ENCODE results near the gene CFAP90. TPM values are rescaled to one million over a fixed set of nuclear protein-coding genes. Genes with fewer than 3 reads are reported as not detected.

Gene CFAP90
- total RNA-seq, 4 donors from 2014 or later = 0.88 to 1.7 TPM; not detected in 2

- intact Hi-C loops (cut with DNase I; ENCODE audit: low total_unique reads) = no loop called here
- H3K4me3 ChIP-seq = peak overlapping the region; percentile 36 to 56
- H3K36me3 ChIP-seq = no peaks in the 10 kb centered on the region
- H3K4me1 ChIP-seq = peaks cover 0 to 7% of the 10 kb centered on the region in 2 donors
- H3K9me3 ChIP-seq = no peaks in the 10 kb centered on the region
- DNase-seq = no peak
- no peaks in the 10 kb centered on the region for H3K27me3 ChIP-seq
- H3K27ac ChIP-seq = peak overlapping the region in 1 of 2 donors; percentile 30
- TF ChIP-seq CTCF (IDR thresholded peaks at IDR 0.05) = no peak
- no peak for TF ChIP-seq POLR2A (IDR thresholded peaks at IDR 0.05)
These were observed 283 bp upstream of the CFAP90 start for GRCh38 chr5:7851240-7851592.

- H3K4me3 ChIP-seq = peak overlapping the region; percentile 36 to 56
- H3K4me1 ChIP-seq = peaks cover 0 to 7% of the 10 kb centered on the region in 2 donors
- H3K36me3 ChIP-seq = no peaks in the 10 kb centered on the region
- DNase-seq = peak in 1 of 2 donors; percentile 34
- H3K27me3 ChIP-seq = no peaks in the 10 kb centered on the region
- intact Hi-C loops (cut with DNase I; ENCODE audit: low total_unique reads) = no loop called here
- H3K27ac ChIP-seq = peak overlapping the region; percentile 10 to 19
- TF ChIP-seq CTCF (IDR thresholded peaks at IDR 0.05) = peak in 2 of 4 experiments; percentile 27 to 30
- TF ChIP-seq POLR2A (IDR thresholded peaks at IDR 0.05) = no peak
- no peaks in the 10 kb centered on the region for H3K9me3 ChIP-seq
These were observed 1.1 kb downstream of the CFAP90 start for GRCh38 chr5:7849681-7850394.

- intact Hi-C loops (cut with DNase I; ENCODE audit: low total_unique reads) = no loop called here
- Histone ChIP-seq H3K27ac (no peak overlapping the region), H3K9me3 (no peaks in the 10 kb centered on the region), H3K4me3 (no peak overlapping the region), H3K4me1 (peaks cover 0 to 7% of the 10 kb centered on the region in 2 donors), H3K36me3 (no peaks in the 10 kb centered on the region), H3K27me3 (no peaks in the 10 kb centered on the region)
- TF ChIP-seq CTCF (IDR thresholded peaks at IDR 0.05) = no peak
- no peak for TF ChIP-seq POLR2A (IDR thresholded peaks at IDR 0.05)
- DNase-seq = no peak
These were observed 2.6 kb downstream of the CFAP90 start for GRCh38 chr5:7848296-7848695.

DNA sequence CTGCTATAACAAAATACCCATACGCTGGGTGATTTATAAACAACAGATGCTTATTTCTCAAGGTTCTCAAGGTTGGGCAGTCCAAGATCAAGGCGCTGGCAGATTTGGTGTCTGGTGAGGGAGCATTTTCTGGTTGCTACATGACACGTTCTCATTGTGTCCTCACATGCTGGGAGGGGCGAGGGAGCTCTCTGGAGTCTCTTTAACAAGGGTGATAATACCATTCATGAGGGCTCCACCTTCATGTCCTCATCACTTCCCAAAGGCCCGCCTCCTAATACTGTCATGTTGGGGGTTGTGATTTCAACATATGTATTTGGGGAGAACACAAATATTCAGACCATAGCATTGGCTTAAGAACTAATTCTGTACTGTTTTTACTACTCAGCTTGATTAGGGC, 4.6 kb downstream of the CFAP90 start:
- TF ChIP-seq POLR2A (IDR thresholded peaks at IDR 0.05) = no peak
- TF ChIP-seq CTCF (IDR thresholded peaks at IDR 0.05) = no peak
- intact Hi-C loops (cut with DNase I; ENCODE audit: low total_unique reads) = no loop called here

GRCh38 chr5:7845557-7845956, 5.4 kb downstream of the CFAP90 start:
- no peaks in the 10 kb centered on the region for H3K27me3 ChIP-seq

More for the DNA sequence above, 4.6 kb downstream of the CFAP90 start:
- no peak for DNase-seq
- H3K27ac ChIP-seq = no peak overlapping the region
- no peaks in the 10 kb centered on the region for H3K36me3 ChIP-seq
- no peaks in the 10 kb centered on the region for H3K9me3 ChIP-seq
- H3K4me3 ChIP-seq = no peak overlapping the region
- H3K4me1 ChIP-seq = no peaks in the 10 kb centered on the region
- H3K27me3 ChIP-seq = no peaks in the 10 kb centered on the region

More at GRCh38 chr5:7845557-7845956, 5.4 kb downstream of the CFAP90 start:
- Histone ChIP-seq H3K4me1 (no peaks in the 10 kb centered on the region), H3K27ac (no peak overlapping the region), H3K9me3 (no peaks in the 10 kb centered on the region), H3K36me3 (no peaks in the 10 kb centered on the region), H3K4me3 (no peak overlapping the region)
- intact Hi-C loops (cut with DNase I; ENCODE audit: low total_unique reads) = no loop called here
- no peak for TF ChIP-seq POLR2A (IDR thresholded peaks at IDR 0.05)
- TF ChIP-seq CTCF (IDR thresholded peaks at IDR 0.05) = no peak
- DNase-seq = no peak

All from uterus (tissue), 4 donors.